K562 (cell line): ENCODE data around the gene MEIKIN. TPM values are rescaled to one million over a fixed set of nuclear protein-coding genes. Genes with fewer than 3 reads are reported as not detected.

ENCODE experiments used
- CBX8 ChIP-seq: fragments of 200-600 bp; sonication (generic); IDR thresholded peaks from 2 replicates; pipeline ENCODE4 v1.6.1; 2012; ENCODE audit warnings: borderline replicate concordance, mixed run types, low read depth, mild to moderate bottlenecking, moderate library complexity, mixed read lengths, low read length, control low read depth, inconsistent platforms; ENCODE audit not compliant: poor library complexity, severe bottlenecking; ENCODE audit errors: extremely low read depth
- ETS2 ChIP-seq: IDR thresholded peaks from 2 replicates; pipeline ENCODE4 v1.6.1; 2016; ENCODE audit warnings: borderline replicate concordance, missing genetic modification characterization, mild to moderate bottlenecking, moderate library complexity, missing compliant biosample characterization; ENCODE audit not compliant: poor library complexity, severe bottlenecking
- FIP1L1 ChIP-seq: fragments of 200-400 bp; formaldehyde crosslinking; IDR thresholded peaks from 2 replicates; pipeline ENCODE4 v1.6.1; 2018; ENCODE audit warnings: mild to moderate bottlenecking, low read depth, low read length; ENCODE audit not compliant: poor library complexity, severe bottlenecking
- GMEB1 ChIP-seq: fragments of 250-450 bp; sonication (Bioruptor Pico); IDR thresholded peaks from 2 replicates; pipeline ENCODE4 v1.4.0; 2020; ENCODE audit warnings: mild to moderate bottlenecking
- HIVEP1 ChIP-seq: fragments of 250-450 bp; sonication (Bioruptor Pico); IDR thresholded peaks from 2 replicates; pipeline ENCODE4 v1.4.0; 2020; ENCODE audit warnings: mild to moderate bottlenecking
- IFI16 ChIP-seq: fragments of 250-450 bp; sonication (Bioruptor Pico); IDR thresholded peaks from 2 replicates; pipeline ENCODE4 v2.1.2; 2022; ENCODE audit warnings: mild to moderate bottlenecking, inconsistent platforms
- JUN ChIP-seq, 2 experiments: sonication (generic) in 1 of 2; formaldehyde crosslinking in 1 of 2; IDR thresholded peaks; 2 replicates each; pipeline versions ENCODE4 v1.6.1 to v1.8.0; 2012 to 2022; ENCODE audit warnings: borderline replicate concordance in 2 of 2, mild to moderate bottlenecking in 2 of 2, improper control_type of control experiment in 1 of 2, low read depth in 1 of 2, low read length in 1 of 2, missing genetic modification reagents in 1 of 2
- PHF20 ChIP-seq: fragments of 450-650 bp; IDR thresholded peaks from 2 replicates; pipeline ENCODE4 v1.6.1; 2018; ENCODE audit not compliant: partially characterized antibody
- PRPF4 ChIP-seq: fragments of 200-400 bp; formaldehyde crosslinking; IDR thresholded peaks from one replicate; pipeline ENCODE4 v1.6.1; 2017; ENCODE audit warnings: low read length, low read depth, mild to moderate bottlenecking; ENCODE audit not compliant: insufficient read depth, poor library complexity, severe bottlenecking
- SNRNP70 ChIP-seq: fragments of 200-400 bp; formaldehyde crosslinking; optimal IDR thresholded peaks from 2 replicates; pipeline ENCODE3; 2017; ENCODE audit warnings: low read depth, low read length
- TEAD4 ChIP-seq, 2 experiments: sonication (generic) in 1 of 2; formaldehyde crosslinking in 1 of 2; IDR thresholded peaks; 2 replicates each; pipeline versions ENCODE4 v1.6.1 to v1.8.0; 2012 to 2022; ENCODE audit warnings: borderline replicate concordance in 1 of 2, inconsistent platforms in 1 of 2, low read length in 1 of 2, mild to moderate bottlenecking in 1 of 2, missing genetic modification reagents in 1 of 2
- THRA ChIP-seq: fragments of 450-650 bp; IDR thresholded peaks from 2 replicates; pipeline ENCODE4 v1.6.1; 2017; ENCODE audit warnings: mild to moderate bottlenecking, moderate library complexity
- ZNF511 ChIP-seq: sonication (generic); formaldehyde crosslinking; IDR thresholded peaks from 2 replicates; pipeline ENCODE4 v1.8.0; 2022; ENCODE audit warnings: mild to moderate bottlenecking, missing genetic modification reagents
- polyA plus RNA-seq, 8 experiments: library from polyadenylated mRNA; depleted of rRNA in 4 of 8; stranded (reverse) in 5 of 8; unstranded in 3 of 8; fragments of >200 nt; fragmentation: Nextera tagmentation in 2 of 8; fragmentation: Illumina TruSeq in 1 of 8; extraction: Ambion mirVana in 2 of 8; extraction: Trizol in 1 of 8; gene quantifications; 2 replicates each; pipeline versions ENCODE4 v1.2.1 to v1.2.3, GENCODE V29; 2011 to 2014; ENCODE audit warnings: inconsistent platforms in 1 of 8, missing spikeins in 1 of 8
- total RNA-seq, 7 experiments: library from RNA; depleted of rRNA in 6 of 7; stranded (reverse); fragments of >200 nt in 6 of 7; fragmentation: Illumina TruSeq in 2 of 7; extraction: Trizol in 2 of 7; gene quantifications; 2 replicates each; pipeline versions ENCODE4 v1.2.1 to v1.2.3, GENCODE V29; 2011 to 2021; ENCODE audit warnings: low replicate concordance in 1 of 7
- TF ChIP-seq, protein P1 (sequence below): sonication (generic); IDR thresholded peaks from 2 replicates; pipeline ENCODE4 v1.6.1; 2016
- TF ChIP-seq, protein P2 (sequence below): fragments of 450-650 bp; formaldehyde crosslinking; IDR thresholded peaks from 2 replicates; pipeline ENCODE4 v1.4.0; 2020; ENCODE audit warnings: mild to moderate bottlenecking, moderate library complexity

Gene MEIKIN
- total and polyA plus RNA-seq, 9 of the 15 experiments (the other 6 are each of a cell fraction or from before 2014, with no cell fraction given) = 0.18 TPM; not detected in 8

GRCh38 chr5:131814990-131815389, 130.5 kb downstream of the MEIKIN start (continued):
- TF ChIP-seq IFI16 (CRISPR knock-in tag) (no peak), FIP1L1 (no peak), SNRNP70 (no peak), ZNF511 (CRISPR knock-in tag) (no peak), THRA (no peak), GMEB1 (no peak), TEAD4 (IDR thresholded peaks at IDR 0.05; ENCODE audit: low read length) (peak; percentile 90), TEAD4 (CRISPR knock-in tag; IDR thresholded peaks at IDR 0.05; ENCODE audit: borderline replicate concordance) (no peak), ETS2 (tag) (no peak), JUN (IDR thresholded peaks at IDR 0.05; ENCODE audit: borderline replicate concordance, low read depth, low read length) (peak; percentile 96), JUN (CRISPR knock-in tag; IDR thresholded peaks at IDR 0.05; ENCODE audit: borderline replicate concordance) (peak; percentile 33; the same call in 1 of the 2 replicates), HIVEP1 (CRISPR knock-in tag) (no peak), PHF20 (no peak), CBX8 (no peak), PRPF4 (no peak)
- TF ChIP-seq, protein P1, sequence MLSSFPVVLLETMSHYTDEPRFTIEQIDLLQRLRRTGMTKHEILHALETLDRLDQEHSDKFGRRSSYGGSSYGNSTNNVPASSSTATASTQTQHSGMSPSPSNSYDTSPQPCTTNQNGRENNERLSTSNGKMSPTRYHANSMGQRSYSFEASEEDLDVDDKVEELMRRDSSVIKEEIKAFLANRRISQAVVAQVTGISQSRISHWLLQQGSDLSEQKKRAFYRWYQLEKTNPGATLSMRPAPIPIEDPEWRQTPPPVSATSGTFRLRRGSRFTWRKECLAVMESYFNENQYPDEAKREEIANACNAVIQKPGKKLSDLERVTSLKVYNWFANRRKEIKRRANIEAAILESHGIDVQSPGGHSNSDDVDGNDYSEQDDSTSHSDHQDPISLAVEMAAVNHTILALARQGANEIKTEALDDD = no peak
- TF ChIP-seq, protein P2, sequence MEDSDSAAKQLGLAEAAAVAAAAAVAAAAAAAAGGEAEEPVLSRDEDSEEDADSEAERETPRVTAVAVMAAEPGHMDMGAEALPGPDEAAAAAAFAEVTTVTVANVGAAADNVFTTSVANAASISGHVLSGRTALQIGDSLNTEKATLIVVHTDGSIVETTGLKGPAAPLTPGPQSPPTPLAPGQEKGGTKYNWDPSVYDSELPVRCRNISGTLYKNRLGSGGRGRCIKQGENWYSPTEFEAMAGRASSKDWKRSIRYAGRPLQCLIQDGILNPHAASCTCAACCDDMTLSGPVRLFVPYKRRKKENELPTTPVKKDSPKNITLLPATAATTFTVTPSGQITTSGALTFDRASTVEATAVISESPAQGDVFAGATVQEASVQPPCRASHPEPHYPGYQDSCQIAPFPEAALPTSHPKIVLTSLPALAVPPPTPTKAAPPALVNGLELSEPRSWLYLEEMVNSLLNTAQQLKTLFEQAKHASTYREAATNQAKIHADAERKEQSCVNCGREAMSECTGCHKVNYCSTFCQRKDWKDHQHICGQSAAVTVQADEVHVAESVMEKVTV (CRISPR knock-in tag) = no peak
